ENCODE measurements around the gene RAB4B. TPM values are rescaled to one million over a fixed set of nuclear protein-coding genes. Genes with fewer than 3 reads are reported as not detected.
"Not testable (repeated sequence)": the region's sequence is repeated elsewhere in the genome, so short reads cannot be mapped to it uniquely, and the experiment has no call there.

Gene RAB4B
- total RNA-seq, 1 experiment from 2014 or later = 34.2 TPM

DNA sequence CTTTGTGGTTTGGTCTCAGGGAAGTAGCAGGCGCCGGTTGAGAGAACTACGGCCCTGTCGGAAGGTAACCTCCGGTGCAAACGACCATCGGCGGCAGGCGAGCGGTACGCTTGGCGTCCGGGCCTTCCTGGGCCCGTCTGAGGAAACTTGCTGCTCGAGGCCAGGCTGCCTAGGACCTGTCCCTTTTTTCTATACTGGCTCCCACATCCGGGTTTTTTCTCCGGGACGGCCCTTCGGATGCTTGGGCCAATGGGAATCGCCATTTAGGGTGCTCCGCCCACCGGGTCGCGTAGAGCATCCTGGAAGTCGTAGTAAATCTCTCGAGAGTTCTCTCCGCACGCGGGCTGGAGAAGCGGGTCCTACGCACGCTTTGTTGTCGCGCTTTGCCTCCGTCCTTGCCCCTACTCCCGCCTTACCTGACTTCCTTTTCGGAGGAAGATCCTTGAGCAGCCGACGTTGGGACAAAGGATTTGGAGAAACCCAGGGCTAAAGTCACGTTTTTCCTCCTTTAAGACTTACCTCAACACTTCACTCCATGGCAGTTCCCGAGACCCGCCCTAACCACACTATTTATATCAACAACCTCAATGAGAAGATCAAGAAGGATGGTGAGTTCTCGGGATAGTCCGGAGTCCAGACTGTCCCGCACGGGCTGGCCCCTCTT, 27.0 kb upstream of the RAB4B start, which contains the start of gene SNRPA:
Gene SNRPA (plus strand): TSS at position 330 of the 664 bp plus-strand sequence. CDS start 206 bp downstream, at position 536.
- peak; percentile 98 for DNase-seq (ENCODE audit: low read depth)

- no peak for DNase-seq (ENCODE audit: low read depth)
Measured at GRCh38 chr19:40752257-40752781, 25.7 kb upstream of the RAB4B start.

DNA sequence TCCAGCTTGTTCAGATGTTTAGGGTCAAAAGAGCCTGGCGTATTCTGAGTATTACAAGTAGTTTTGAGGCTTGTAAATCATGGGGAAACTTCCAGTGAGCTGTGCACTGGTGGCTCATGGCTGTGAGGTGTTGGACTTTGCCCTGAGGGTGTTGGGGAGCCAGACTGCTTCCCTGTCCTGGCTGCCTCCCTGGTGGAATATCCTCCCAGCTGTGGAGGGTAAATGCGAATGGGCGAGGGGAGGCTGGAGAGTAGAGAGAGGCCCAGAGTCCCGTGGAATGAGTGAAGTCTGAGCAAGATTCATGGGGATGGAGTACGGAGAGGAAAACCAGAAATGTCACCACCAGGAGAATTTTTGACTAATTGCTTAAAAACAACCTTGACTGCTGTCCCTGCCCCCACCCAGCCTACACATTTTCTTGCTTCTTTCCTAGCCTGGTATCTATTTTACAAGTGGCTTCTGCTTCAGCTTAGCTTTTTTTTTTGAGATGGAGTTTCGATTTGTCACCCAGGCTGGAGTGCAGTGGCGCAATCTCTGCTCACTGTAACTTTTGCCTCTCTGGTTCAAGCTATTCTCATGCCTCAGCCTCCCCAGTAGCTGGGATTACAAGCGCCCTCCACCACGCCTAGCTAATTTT, 23.3 kb upstream of the RAB4B start:
- peak; percentile 54 for DNase-seq (ENCODE audit: low read depth)

DNA sequence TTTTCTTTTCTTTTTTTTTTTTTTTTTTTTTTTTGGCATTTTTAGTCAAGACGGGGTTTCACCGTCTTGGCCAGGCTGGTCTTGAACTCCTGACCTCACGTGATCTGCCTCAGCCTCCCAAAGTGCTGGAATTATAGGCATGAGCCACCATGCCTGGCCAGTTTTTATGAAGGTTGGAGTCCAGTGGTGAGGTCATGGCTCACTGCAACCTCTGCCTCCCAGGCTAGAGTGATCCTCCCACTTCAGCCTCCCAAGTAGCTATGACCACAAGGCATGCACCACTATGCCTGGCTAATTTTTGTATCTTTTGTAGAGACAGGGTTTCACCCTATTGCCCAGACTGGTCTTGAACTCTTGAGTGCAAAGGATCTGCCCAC, 22.8 kb upstream of the RAB4B start:
- DNase-seq (ENCODE audit: low read depth) = no peak

GRCh38 chr19:40755791-40756190, 22.3 kb upstream of the RAB4B start:
- DNase-seq (ENCODE audit: low read depth) = no peak

GRCh38 chr19:40756502-40757110, 21.4 kb upstream of the RAB4B start:
- DNase-seq (ENCODE audit: low read depth) = peak; percentile 83

- no peak for DNase-seq (ENCODE audit: low read depth)
Measured at GRCh38 chr19:40758491-40758890, 19.6 kb upstream of the RAB4B start.

DNA sequence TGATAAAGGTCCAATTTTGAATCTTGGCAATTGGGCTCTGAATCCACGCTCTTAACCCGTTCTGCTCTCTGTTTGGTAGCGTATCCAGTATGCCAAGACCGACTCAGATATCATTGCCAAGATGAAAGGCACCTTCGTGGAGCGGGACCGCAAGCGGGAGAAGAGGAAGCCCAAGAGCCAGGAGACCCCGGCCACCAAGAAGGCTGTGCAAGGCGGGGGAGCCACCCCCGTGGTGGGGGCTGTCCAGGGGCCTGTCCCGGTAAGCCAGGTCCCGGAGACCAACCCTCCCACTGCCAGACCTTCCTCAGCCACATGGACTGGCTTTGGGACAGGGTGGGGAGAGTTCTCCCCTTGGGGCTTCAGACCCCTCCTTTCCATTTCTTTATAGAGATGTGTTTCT, 18.7 kb upstream of the RAB4B start:
- DNase-seq (ENCODE audit: low read depth) = no peak

GRCh38 chr19:40762754-40763470, 15.1 kb upstream of the RAB4B start:
- DNase-seq (ENCODE audit: low read depth) = no peak

- DNase-seq (ENCODE audit: low read depth) = no peak
Measured at GRCh38 chr19:40763526-40763925, 14.5 kb upstream of the RAB4B start.

GRCh38 chr19:40763963-40764362, 14.1 kb upstream of the RAB4B start:
- no peak for DNase-seq (ENCODE audit: low read depth)

GRCh38 chr19:40766385-40766784, 11.7 kb upstream of the RAB4B start:
- DNase-seq (ENCODE audit: low read depth) = not testable (repeated sequence)

DNA sequence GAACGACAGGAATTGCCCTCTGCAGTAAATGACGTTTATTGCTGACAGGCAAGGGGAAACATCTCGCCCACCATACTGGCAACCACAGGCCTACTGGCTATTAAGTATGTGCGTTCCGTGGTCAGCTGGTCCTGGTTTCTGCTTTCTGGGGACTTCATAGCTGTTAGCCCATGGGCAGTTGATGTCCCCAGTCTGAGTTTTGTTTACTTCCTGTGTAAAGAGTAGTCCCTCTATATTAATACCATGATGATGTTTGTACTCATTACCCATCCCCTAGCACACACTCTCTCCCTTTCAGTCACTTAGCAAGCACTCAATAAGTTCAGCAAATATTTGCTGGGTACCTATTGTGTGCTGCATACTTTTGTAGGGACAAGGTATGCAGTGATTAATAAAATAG, 9.2 kb upstream of the RAB4B start:
- peak; percentile 33 for DNase-seq (ENCODE audit: low read depth)

DNA sequence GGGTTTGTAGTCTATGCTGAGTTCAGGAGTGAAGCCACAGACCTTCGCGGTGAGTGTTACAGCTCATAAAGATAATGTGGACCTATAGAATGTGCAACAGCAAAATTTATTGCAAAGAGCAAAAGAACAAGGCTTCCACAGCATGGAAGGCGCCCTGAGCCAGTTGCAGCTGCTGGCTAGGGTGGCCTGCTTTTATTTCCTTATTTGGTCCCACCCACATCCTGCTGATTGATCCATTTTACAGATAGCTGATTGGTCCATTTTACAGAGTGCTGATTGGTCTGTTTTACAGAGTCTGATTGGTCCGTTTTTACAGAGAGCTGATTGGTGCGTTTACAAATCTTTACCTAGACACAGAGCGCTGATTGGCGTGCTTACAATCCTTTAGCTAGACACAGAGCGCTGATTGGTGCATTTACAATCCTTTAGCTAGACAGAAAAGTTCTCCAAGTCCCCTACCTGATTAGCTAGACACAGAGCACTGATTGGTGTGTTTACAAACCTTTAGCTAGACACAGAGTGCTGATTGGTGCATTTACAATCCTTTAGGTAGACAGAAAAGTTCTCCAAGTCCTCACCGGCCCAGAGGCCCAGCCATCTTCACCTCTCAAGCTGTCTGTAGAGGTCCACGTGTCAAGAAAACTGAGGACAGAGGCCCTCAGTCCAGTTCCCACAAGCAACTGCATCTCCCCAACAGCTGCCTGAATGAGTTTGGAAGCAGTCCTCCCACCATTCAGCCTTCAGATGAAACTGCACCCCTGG, 6.8 kb upstream of the RAB4B start:
- DNase-seq (ENCODE audit: low read depth) = not testable (repeated sequence)

DNA sequence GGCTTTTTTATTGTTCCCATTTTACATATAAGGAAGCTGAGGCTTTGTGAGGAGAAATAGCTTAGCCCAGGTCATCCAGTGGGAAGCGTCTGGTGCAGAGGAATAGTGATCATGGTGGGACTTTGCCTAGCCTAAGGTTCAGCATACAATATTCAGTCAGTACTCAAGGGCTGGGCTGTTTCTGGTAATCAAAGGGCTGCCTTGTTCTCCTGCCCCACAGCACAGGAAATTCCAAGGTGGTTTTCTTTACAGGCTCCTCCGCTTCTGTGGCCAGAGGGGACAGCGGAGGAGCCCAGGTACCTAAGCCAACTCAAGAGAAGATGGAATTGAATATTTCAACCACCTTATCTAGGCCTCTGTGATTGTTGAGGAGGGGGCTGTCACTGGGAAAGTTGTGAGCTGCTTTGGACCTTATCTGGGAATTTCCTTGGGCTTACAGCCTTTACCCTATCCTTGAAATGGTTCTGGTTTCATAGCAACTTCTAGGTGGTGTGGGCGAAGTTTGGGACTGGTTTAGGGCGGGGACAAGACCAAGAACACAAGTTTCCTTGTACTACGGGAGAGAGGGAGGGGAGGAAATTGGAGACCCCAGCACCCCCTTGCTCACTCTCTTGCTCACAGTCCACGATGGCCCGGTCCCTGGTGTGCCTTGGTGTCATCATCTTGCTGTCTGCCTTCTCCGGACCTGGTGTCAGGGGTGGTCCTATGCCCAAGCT, 3.0 kb upstream of the RAB4B start, which contains the start of gene MIA:
Gene MIA (plus strand): TSS at position 606 of the 716 bp plus-strand sequence. CDS start 22 bp downstream, at position 628.
- peak; percentile 48 for DNase-seq (ENCODE audit: low read depth)

DNA sequence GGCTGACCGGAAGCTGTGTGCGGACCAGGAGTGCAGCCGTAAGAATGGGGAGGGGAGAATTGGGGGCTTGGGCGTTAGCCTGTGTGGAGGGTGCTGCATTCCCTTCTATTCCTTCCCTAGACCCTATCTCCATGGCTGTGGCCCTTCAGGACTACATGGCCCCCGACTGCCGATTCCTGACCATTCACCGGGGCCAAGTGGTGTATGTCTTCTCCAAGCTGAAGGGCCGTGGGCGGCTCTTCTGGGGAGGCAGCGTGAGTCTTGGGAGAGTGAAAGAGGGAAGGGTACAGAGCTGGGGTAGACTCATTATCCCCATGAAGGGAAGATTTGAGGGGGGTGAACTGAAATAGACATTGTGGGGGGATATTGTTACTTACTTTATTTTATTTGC, 2.4 kb upstream of the RAB4B start:
- no peak for DNase-seq (ENCODE audit: low read depth)

- no peak for DNase-seq (ENCODE audit: low read depth)
Measured at GRCh38 chr19:40776364-40776763, 1.7 kb upstream of the RAB4B start.

- peak; percentile 94 for DNase-seq (ENCODE audit: low read depth)
Measured at GRCh38 chr19:40776932-40777644, 959 bp upstream of the RAB4B start.

GRCh38 chr19:40777645-40777936, 456 bp upstream of the RAB4B start:
- no peak for DNase-seq (ENCODE audit: low read depth)

DNA sequence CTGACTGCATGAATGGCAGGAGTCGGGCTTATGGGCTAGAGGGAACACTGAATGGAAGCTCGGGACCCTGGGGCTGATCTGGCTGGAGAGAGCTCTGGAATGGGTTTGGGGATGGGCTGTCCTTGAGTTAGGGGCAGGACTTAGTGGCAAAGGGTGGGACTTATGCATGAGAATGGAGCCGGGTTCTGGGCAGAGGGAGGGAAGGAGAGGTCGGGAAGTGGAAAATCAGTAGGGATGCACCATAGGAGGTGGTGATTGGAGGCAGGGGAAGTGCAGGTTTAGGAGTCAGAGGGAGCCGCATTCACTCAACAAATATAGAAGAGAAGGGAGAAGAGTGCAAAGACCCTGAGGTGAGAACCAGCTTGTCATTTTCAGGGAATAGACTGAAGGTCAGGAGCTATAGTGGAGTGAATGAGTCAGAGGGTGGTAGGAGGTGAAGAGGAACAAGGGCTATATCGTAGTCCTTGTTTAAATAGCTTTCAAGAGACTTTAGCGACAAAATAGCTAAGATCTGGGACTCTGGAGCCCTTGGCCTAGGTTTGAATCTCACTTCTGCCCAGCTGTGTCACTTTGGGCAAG, 748 bp downstream of the RAB4B start:
- peak; percentile 50 for DNase-seq (ENCODE audit: low read depth)
